Left lung (tissue), 10 donors: ENCODE measurements around the gene GYS2. TPM values are rescaled to one million over a fixed set of nuclear protein-coding genes. Genes with fewer than 3 reads are reported as not detected.
A peak's percentile ranks its signal among the peaks of the same experiment; 100 is the strongest.

Experiments used
- ATAC-seq: fragments of 200-7000 bp; cut with Tn5 transposase; one replicate; pipeline ENCODE4 v1.9.1; 2020; ENCODE audit warnings: moderate library complexity
- DNase-seq, 4 donors: peaks; one replicate each; pipeline ENCODE4 v3.0.0-alpha.2; 2013 to 2020
- H3K27ac ChIP-seq, 2 donors: fragments of 200-600 bp; sonication (generic) in 1 of 2; one replicate each; pipeline versions ENCODE4 v1.5.0 to v1.8.0; 2020 to 2021
- H3K27me3 ChIP-seq, 2 donors: fragments of 200-600 bp; sonication (generic) in 1 of 2; one replicate each; pipeline versions ENCODE4 v1.5.0 to v1.8.0; 2020 to 2021
- H3K36me3 ChIP-seq, 2 donors: fragments of 200-600 bp; sonication (generic) in 1 of 2; one replicate each; pipeline versions ENCODE4 v1.5.0 to v1.8.0; 2020 to 2021
- H3K4me1 ChIP-seq, 2 donors: fragments of 200-600 bp; one replicate each; pipeline ENCODE4 v1.8.0; 2021
- H3K4me3 ChIP-seq, 2 donors: fragments of 200-600 bp; sonication (generic) in 1 of 2; one replicate each; pipeline versions ENCODE4 v1.5.0 to v1.8.0; 2020 to 2021; ENCODE audit warnings: mild to moderate bottlenecking in 1 of 2
- H3K9me3 ChIP-seq, 2 donors: fragments of 200-600 bp; sonication (generic) in 1 of 2; one replicate each; pipeline versions ENCODE4 v1.5.0 to v1.8.0; 2020 to 2021
- intact Hi-C, 2 donors: fragments of 100-400 bp; cut with DNase I; formaldehyde crosslinking; loops; one replicate each; pipeline versions ENCODE4 v1.11.2 to v1.14.2; 2022
- polyA plus RNA-seq, 6 donors: library from polyadenylated mRNA; unstranded; fragments of 120-200 nt; gene quantifications; one replicate each; pipeline ENCODE4 v1.2.1, GENCODE V29; 2013; ENCODE audit not compliant: insufficient read length in 6 of 6
- total RNA-seq, 2 donors: library from RNA; stranded (reverse); fragmentation: NEBNext Ultra II Directional; extraction: Animal tissue kit (Norgen Biotek cat#: 25700); gene quantifications; one replicate each; pipeline ENCODE4 v1.2.1, GENCODE V29; 2021
- TF ChIP-seq, protein P1 (sequence below), 2 donors: fragments of 200-600 bp; sonication (generic) in 1 of 2; IDR thresholded peaks; one replicate each; pipeline versions ENCODE4 v1.5.0 to v1.8.0; 2021; ENCODE audit warnings: antibody characterized with exemption in 2 of 2
- donor health status: DM: no; HTN: yes; CAD: no.
- donor health status: DM: no; HTN: no; CAD: no.

GYS2 gene
- total and polyA plus RNA-seq, 8 donors, result 0.07 to 0.42 (median 0.32) TPM; not detected in 4

GRCh38 chr12:21638054-21638891, 33.6 kb upstream of the GYS2 start:
- Histone ChIP-seq H3K27me3 (no peaks in the 10 kb centered on the region), H3K9me3 (no peaks in the 10 kb centered on the region), H3K27ac (no peak overlapping the region), H3K4me1 (peaks cover 4 to 5% of the 10 kb centered on the region in 2 donors), H3K36me3 (peaks cover 0 to 77% of the 10 kb centered on the region in 2 donors), H3K4me3 (no peak overlapping the region)
- ATAC-seq (peak; percentile 71), DNase-seq (no peak)
- intact Hi-C loops, result no loop called here
- TF ChIP-seq, protein P1, sequence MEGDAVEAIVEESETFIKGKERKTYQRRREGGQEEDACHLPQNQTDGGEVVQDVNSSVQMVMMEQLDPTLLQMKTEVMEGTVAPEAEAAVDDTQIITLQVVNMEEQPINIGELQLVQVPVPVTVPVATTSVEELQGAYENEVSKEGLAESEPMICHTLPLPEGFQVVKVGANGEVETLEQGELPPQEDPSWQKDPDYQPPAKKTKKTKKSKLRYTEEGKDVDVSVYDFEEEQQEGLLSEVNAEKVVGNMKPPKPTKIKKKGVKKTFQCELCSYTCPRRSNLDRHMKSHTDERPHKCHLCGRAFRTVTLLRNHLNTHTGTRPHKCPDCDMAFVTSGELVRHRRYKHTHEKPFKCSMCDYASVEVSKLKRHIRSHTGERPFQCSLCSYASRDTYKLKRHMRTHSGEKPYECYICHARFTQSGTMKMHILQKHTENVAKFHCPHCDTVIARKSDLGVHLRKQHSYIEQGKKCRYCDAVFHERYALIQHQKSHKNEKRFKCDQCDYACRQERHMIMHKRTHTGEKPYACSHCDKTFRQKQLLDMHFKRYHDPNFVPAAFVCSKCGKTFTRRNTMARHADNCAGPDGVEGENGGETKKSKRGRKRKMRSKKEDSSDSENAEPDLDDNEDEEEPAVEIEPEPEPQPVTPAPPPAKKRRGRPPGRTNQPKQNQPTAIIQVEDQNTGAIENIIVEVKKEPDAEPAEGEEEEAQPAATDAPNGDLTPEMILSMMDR (IDR thresholded peaks at IDR 0.05), result no peak

DNA sequence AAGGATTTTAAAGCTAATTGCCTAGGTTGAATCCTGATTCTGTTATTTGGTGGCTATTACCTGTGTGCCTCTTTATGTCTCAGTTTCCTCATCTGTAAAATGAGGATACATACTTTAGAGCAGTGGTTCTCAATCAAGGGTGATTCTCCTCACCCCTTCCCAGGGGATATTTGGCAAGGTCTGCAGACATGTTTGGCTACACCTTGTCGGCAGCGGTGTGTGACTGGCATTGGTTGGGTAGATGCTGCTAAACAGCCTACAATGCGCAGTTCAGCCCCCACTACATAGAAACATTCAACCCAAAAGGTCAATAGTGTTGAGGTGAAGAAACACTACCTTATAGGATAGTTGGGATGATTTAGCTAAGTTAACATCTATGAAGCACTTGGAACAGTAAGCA, 29.6 kb upstream of the GYS2 start:
- no peak for DNase-seq
- Histone ChIP-seq H3K9me3 (no peaks in the 10 kb centered on the region), H3K4me1 (no peaks in the 10 kb centered on the region), H3K4me3 (no peak overlapping the region), H3K36me3 (peaks cover 0 to 48% of the 10 kb centered on the region in 2 donors), H3K27me3 (no peaks in the 10 kb centered on the region), H3K27ac (no peak overlapping the region)
- intact Hi-C loops, result no loop called here
- TF ChIP-seq, protein P1 (IDR thresholded peaks at IDR 0.05), result no peak
- ATAC-seq, result no peak

DNA sequence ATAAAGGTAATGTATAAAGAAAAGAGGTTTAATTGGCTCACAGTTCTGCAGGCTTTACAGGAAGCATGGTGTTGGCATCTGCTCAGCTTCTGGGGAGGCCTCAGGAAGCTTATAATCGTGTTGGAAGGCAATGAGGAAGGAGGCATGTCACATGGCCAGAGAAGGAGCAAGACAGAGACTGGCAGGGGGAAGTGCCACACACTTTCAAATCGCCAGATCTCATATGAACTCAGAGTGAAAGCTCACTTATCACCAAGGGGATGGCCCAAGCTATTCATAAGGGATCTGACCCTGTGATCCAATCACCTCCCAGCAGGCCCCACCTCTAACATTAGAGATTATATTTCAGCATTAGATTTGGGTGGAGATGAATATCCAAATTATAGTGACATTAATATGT, 26.7 kb upstream of the GYS2 start:
- TF ChIP-seq, protein P1 (IDR thresholded peaks at IDR 0.05), result no peak
- peaks cover 0 to 26% of the 10 kb centered on the region in 2 donors for H3K36me3 ChIP-seq
- no peaks in the 10 kb centered on the region for H3K4me1 ChIP-seq
- H3K9me3 ChIP-seq, result no peaks in the 10 kb centered on the region
- DNase-seq (no peak), ATAC-seq (no peak)
- H3K4me3 ChIP-seq, result no peak overlapping the region
- H3K27me3 ChIP-seq, result no peaks in the 10 kb centered on the region
- intact Hi-C loops, result no loop called here
- H3K27ac ChIP-seq, result no peak overlapping the region

- intact Hi-C loops, result no loop called here
- H3K27ac ChIP-seq, result no peak overlapping the region
- no peak for ATAC-seq
- DNase-seq, result no peak
- no peaks in the 10 kb centered on the region for H3K4me1 ChIP-seq
- H3K4me3 ChIP-seq, result no peak overlapping the region
- no peaks in the 10 kb centered on the region for H3K36me3 ChIP-seq
- TF ChIP-seq, protein P1 (IDR thresholded peaks at IDR 0.05), result no peak
- no peaks in the 10 kb centered on the region for H3K27me3 ChIP-seq
- no peaks in the 10 kb centered on the region for H3K9me3 ChIP-seq
Measured at GRCh38 chr12:21627924-21628323, 23.3 kb upstream of the GYS2 start.

- Histone ChIP-seq H3K4me1 (peaks cover 0 to 21% of the 10 kb centered on the region in 2 donors), H3K36me3 (no peaks in the 10 kb centered on the region), H3K4me3 (no peak overlapping the region), H3K27ac (no peak overlapping the region), H3K9me3 (no peaks in the 10 kb centered on the region), H3K27me3 (no peaks in the 10 kb centered on the region)
- ATAC-seq (no peak), DNase-seq (no peak)
- TF ChIP-seq, protein P1 (IDR thresholded peaks at IDR 0.05), result no peak
- intact Hi-C loops, result loop anchor here in 1 of 2 donors (10.0 kb wide), 1 partner anchor 56 kb away; no protein-coding TSS in a partner anchor
Measured at GRCh38 chr12:21618566-21618965, 13.9 kb upstream of the GYS2 start.
